UCSD-AML1 (cell line): ENCODE data around the gene ALG8.
"Not testable (repeated sequence)": the region's sequence is repeated elsewhere in the genome, so short reads cannot be mapped to it uniquely, and the experiment has no call there.

Experiments used
- DNase-seq: peaks from one replicate; lab custom pipeline; 2025; ENCODE audit not compliant: unreplicated experiment; lab: John Stamatoyannopoulos, UW

ALG8 gene

DNA sequence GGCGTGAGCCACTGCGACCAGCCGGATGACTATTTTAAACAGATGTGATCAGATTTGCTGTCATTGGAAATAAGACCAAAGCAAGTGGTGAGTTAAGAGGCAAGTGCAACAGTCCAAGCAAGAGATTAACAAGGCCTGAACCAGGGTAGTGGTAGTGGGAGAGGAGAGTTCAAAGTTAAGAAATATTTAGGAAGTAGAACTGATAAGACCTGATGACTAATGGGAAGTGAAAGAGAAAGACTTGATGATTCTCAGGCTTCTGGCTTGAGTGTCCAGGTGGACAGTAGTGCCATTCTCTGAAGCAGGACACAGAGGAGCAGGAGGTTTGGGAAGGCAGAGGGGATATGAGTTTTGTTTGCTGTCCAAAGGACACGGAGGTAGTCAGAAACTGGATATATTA is 67.0 kb downstream of the ALG8 start:
- DNase-seq = no peak

DNA sequence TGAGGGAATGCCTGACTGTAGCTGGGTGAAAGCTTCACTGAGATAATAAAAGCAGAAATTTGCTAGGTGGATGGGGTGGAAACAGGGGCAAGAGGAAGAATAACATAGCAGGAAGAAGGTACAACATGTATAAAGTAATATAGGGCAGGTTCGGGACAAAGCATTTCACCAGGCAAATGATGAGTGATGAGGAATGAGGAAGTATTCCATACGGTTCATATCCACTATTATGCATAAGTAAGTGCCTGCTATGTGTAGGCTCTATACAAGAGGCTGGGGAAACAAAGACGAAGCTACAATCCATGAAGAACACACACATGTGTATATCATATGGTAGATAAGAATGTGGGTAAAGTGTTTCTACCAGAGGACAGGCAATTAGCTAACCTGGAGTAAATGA is 67.7 kb downstream of the ALG8 start:
- no peak for DNase-seq

DNA sequence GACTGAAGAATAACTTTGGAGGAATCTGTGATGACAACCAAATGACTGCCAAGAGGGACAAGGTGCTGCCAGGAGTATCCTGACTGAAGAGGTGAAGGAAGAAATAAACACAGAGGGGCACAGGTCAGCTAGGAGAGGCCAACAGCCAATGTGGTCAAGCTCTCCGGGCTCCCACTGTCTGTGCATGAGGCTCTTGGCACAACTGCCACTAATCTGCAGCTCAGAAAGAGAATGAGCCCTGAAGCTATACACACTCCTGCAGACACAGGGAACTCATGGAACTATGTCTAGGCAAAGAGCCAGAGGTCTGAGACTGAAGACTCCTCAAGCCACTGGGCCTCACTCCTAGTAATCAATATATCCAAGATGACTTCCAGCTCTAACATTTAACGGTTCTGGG is 68.8 kb downstream of the ALG8 start:
- no peak for DNase-seq

DNA sequence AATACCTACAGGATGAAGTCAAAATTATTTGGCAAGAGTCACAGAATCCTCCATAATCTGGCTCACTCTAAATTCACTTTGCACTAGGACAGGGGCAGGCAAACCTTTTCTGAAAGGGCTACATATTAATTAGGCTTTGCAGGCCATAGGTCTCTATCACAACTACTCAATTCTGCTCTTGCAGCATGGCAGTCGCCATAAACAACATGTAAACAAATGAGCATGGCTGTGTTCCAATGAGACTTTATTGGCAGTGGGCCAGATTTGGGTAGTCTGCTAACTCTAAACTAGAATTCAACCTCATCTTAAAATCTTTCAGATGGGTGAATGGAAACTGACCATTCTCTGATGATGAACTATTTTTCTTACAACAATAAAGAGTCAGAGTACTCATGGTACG is 70.0 kb downstream of the ALG8 start:
- no peak for DNase-seq

DNA sequence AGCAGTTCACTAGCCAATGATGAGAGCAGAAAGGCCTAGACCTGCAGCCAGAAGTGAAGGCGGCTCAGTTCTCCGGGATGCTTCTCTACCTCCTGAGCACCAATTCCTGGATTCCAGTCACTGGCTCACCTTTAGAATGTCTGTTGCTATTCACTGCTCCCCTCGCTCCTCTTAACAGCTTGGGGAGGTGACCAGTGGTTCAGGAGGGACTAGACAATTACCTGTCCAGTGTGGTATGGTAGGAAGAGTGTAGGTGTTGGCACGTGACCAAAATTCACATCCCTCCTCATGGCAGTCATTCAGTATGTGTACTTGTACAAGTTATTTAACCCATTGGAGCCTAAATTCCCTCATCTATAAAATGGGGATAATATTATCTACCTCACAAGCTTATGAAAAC is 71.7 kb downstream of the ALG8 start:
- no peak for DNase-seq

DNA sequence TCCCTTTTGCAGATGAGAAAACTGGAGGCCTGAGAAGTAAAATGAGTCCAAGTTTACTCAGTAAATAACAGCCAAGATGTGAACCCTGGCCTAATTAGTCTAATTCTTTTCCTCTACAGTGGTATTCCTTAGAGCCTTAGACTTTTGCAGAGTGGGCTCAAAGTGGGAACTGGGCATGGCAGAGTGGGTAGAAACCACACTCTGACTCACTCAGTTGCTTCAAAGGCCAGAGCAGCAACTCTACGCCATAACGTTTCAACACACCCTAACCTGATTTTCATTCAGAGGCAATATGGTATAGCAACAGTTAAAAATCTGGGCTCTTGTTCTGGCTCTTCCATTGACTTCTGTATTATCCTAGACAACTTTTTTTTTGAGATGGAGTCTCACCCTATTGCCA is 73.0 kb downstream of the ALG8 start:
- no peak for DNase-seq

DNA sequence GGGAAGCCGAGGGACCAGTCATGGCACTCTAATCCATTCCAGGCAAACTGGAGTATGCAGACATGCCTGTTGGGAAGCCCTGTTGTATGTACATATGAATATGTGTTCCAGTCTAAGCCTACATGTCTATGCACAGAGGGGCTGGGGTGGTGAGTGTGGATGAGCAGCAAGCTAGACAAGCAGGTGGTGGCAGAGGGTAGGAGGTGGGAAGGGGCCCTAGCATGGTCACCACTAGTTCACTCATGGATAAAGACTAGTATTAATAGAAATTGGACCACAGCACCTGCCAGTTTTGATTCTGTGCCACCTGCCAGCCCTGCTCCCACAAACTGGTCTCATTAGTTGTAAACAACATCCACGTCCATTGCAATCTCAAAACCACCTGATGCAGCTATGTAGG is 74.2 kb downstream of the ALG8 start:
- DNase-seq = no peak

DNA sequence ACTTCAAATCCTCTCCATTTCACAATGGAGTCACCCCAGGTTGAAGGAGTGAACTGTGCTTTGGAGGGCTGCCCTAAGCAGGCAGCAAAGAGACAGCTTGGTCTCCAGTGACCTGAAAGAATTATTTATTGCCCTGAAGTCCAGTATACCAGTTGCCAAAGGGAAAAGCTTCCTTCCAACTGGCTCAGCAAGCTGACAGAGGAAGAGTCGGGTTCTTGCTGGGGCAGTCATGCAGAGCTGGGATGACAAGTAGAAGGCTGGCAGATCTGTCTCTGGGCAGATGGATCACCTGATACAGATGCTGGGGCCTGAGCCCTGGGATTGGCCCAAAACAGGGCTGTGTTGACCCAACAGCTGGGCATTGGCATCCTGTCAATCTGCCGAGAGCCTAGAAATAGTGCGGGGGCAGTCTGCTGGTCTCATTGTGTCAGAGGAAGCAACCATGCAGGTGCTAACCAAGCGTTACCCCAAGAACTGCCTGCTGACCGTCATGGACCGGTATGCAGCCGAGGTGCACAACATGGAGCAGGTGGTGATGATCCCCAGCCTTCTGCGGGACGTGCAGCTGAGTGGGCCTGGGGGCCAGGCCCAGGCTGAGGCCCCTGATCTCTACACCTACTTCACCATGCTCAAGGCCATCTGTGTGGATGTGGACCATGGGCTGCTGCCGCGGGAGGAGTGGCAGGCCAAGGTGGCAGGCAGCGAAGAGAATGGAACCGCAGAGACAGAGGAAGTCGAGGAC is 75.8 kb downstream of the ALG8 start, which contains the start of gene THRSP:
Gene THRSP, plus strand, starts transcription at position 422 of the 742 bp plus-strand sequence. Its CDS starts 21 bp downstream, at position 443.
- DNase-seq = no peak

DNA sequence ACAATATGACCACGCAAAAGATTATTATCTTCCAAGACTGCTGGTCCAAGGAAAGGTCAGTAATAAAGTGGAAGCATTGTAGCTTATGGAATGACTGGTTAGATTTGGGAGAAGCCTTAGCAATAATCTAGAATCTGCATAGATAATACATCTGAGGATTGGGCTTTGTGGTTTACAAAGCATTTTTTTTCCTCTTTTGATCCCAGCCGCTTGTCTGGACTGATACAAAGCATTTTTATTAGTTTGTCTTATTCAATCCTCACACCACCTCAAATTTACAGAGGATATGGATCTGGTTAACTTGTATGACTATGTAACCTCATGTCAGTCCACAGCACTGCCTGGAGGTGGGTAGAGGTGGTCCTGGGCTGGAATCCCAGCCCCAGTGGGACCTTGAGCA is 76.8 kb downstream of the ALG8 start:
- DNase-seq = no peak

DNA sequence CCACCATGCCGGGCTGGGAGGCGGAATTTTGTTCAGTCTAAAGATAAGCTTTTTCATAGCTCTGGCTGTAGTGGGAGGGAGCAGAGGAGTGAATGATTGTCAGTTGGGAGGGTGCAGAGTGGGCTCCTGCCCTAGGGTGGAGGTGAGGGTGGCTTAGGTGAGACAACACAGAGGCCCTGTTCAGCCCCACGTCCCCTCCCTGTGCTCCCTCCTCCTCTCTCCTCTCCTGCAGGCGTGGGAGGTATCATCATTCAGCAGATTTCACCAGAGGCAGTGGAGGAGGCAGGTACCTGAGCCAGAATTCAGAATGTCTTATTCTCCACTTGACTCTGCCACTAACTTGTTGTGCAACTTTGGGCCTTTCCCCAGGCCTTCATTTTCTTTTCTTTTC is 77.5 kb downstream of the ALG8 start:
- no peak for DNase-seq

DNA sequence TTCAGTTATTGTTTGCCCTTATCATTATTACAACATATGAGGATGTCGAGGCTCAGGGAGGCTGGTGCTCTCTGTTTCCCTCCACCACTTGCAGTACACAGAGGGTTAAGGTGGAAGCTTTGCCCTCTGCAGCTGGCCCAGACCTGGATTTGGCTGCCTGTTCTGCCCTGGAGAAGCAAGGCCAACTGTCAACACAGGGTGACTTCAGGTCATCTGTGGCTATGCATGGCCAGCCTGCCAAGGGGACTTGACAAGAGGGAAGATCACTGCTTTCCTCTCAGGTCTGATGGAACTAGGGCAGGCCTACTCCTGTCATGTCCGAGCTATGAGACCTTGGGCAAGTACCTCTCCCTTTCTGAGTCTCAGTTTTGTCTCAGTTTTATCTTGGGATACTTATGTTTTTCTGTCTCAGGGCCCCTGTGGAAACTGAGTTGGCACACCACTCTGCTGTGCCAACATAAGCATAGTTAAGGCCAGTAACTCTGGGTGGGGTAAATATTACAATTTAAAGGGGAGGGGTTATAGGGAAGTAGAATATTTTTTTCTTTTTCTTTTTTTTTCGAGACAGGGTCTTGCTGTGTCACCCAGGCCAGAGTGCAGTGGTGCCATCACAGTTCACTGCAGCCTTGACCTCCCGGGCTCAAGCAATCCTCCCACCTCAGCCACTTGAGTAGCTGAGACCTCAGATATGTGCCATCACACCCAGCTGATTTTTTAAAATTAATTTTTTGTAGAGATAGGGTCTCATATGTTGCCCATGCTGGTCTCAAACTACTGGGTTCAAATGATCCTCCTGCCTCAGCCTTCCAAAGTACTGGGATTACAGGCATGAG is 78.1 kb downstream of the ALG8 start:
- no peak for DNase-seq

DNA sequence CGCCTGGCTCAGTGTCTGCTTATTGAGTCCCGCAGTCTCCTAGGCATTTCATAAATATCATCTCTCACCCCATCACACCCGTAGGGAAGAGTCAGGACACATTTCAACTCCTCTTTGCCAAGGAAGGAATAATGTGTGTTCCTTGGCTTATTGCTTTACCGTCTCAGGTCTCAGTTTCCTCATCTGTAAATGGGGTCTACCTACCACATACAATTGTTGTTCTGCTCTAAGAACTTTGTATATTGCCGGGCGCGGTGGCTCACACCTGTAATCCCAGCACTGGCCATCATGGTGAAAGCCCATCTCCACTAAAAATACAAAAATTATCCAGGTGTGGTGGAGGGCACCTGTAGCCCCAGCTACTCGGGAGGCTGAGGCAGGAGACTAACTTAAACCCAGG is 78.9 kb downstream of the ALG8 start:
- DNase-seq = no peak

DNA sequence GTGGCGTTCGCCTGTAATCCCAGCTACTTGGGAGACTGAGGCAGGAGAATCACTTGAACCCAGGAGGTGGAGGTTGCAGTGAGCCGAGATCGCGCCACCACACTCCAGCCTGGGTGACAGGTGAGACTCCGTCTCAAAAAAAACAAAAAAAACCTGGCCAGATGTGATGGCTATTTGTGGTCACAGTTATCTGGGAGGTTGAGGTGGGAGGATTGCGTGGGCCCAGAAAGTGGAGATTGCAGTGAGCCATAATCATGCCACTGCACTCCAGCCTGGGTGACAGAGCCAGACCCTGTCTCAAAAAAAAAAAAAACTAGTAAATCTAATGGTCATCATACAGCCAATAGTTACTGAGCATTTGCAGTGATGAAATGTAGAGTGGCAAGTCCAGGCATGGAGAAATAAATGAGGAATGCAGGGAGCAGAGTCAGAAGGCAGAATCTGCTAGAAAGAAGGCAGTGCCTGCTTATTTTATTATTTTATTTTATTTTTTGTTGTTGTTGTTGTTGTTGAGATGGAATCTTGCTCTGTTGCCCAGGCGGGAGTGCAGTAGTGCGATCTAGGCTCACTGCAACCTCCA is 79.6 kb downstream of the ALG8 start:
- not testable (repeated sequence) for DNase-seq

DNA sequence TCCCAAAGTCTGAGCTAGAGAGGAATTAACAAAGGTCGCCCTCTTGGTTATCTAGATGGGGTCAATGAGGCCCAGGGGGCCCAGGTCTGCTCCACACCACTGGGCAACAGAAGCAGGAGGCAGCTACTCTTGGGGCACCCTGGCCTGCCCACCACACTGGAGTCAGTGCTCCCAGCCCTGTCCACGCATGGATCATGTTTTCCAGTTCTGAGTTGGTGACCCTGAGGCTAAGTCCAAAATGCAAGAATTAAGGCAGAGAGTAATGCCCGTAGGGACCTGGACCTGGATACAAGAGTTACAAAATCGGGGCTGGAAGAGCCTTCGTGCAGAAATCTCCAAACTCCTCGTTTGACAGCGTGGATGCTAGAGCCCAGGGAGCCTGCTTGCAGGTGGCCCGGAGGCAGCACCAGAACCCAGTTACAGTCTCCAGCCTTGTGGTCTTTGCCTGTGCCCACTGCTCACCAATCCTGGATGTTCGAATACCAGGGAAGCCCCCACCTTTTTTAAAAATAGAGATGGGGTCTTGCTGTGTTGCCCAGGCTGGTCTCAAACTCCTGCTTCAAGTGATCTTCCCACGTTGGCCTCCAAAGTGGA is 81.9 kb downstream of the ALG8 start:
- no peak for DNase-seq

DNA sequence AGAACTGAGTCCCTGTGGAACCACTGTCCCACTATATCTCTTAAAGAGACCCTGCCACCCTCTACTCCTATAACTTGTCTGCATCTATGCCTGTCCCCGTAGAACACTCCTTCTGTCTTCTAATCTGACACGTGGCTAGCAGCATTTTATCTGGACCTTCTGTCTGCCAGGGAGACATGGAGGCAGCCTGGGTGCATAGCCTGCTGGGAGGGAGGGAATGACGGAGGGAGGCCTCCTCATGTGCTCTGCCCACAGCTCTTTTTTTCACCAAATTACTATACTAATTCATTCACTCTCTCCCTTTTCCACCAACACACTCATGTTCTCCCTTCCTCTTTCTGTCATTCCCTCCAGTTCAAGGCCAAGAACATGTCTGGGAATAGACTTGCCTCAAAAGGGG is 83.3 kb downstream of the ALG8 start:
- DNase-seq = no peak

DNA sequence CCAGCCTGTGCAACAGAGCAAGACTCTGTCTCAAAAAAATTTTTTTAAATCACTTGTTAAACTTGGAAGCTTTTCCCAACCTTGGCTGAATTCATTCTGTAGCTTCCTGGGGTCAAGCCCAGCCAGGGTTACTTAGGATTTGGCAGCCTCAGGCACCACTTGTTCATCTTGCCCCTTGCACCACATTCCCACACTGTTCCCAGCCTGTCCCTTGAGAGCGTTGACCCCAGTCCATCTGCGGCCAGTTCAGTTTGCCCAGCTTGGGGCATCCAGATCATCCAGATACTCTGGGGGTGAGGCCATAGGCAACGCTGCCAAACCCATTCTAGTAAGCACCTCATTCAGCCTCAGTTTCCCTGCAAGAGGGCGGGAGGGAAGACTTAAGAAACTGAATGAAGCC is 84.5 kb downstream of the ALG8 start:
- no peak for DNase-seq

DNA sequence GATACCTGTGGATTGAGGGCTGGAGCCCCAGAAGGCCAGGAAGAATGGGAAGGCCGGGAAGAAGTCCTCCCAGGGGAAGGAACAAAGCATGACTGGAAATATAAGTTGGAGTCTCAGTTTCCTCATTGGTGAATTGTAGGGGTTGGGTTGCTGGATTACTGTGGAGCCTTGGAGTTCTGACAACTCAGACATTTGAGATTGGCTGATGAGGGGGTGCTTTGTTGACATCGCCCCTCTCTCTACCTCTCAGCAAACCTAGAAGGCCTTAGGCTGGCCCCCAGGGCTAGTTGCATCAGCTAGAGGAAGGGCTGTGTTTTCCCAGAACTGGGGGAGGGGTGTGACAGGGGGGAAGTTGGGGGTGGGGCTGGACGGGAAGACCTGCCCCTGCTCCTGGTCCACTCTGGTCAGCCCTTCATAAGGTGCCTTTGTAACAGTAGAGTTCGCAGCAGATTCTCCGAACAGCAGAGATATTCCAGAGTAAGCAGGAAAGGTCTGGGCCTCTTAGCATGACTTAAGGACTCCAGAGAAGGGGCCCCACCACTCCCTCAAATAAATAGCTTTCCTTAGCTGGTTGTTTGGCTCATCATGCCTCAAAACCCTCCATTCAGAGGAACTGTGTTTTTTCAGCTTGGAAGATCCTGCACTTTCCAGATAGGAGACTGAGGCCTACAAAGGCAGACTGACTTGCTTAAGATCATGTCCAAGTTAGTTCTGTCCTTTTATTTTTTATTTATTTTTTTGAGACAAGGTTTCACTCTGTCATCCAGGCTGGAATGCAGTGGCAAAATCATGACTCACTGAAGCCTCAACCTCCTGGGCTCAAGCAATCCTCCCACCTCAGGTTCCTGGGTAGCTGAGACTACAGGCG is 88.2 kb downstream of the ALG8 start:
- peak; percentile 77 for DNase-seq
